A375 (cell line): ENCODE measurements around the gene CD34. TPM values are rescaled to one million over a fixed set of nuclear protein-coding genes. Genes with fewer than 3 reads are reported as not detected.

Source experiments
- total RNA-seq: library from RNA; depleted of rRNA; stranded (reverse); fragments of >200 nt; shearing (Covaris generic); gene quantifications from 2 replicates; pipeline ENCODE4 v1.2.3, GENCODE V29; 2014; rRNA removed

The CD34 gene, protein sequence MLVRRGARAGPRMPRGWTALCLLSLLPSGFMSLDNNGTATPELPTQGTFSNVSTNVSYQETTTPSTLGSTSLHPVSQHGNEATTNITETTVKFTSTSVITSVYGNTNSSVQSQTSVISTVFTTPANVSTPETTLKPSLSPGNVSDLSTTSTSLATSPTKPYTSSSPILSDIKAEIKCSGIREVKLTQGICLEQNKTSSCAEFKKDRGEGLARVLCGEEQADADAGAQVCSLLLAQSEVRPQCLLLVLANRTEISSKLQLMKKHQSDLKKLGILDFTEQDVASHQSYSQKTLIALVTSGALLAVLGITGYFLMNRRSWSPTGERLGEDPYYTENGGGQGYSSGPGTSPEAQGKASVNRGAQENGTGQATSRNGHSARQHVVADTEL
- total RNA-seq: 0.19 TPM in 1 of 2 replicates, not detected in the other

DNA sequence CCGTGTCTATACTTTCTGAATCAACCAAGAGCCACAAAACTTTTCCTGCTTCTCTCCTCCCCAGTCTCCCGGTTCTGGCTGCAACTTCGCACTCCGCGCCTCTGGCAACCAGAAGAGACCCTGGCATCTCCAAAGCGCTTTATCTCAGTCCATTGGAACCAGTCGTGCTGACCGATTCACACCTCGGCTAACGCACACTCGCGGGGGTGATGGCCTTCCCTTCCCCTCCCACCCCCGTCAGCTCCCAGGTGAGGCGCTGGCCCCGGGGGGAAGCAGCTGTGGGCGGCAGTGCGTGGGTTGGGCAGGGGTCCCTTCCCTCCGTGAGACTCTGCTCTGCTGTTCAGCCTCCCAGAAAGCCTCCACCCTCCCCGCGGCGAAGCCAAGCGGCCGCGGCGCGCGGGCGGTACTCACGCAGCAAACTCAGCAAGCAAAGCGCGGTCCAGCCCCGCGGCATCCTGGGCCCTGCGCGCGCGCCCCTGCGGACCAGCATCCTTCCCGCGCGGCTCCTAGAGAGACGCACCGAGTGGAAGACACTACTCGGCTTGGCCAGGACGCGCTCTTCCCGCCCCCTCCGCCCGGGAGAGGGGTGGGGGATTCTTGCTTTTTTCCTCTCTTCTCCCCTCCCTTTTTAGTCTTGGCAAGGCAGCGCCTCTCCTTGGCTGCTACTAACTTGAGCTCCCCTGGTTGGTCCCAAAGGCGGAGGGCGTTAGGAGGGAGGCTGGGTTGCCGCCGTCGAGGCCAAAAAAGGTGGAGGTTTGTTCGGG is at the start of gene CD34:
Gene CD34, minus strand, starts transcription at position 535 of the 764 bp plus-strand sequence. Its CDS starts 45 bp downstream, at position 490.

Other genes with a start within 250 kb of the CD34 start
- 61.5 and 68.7 TPM in 2 replicates for gene CD46, start 159.1 kb downstream of the CD34 start, total RNA-seq